GM19025 (cell line): ENCODE measurements around the gene AFAP1L1.
"Not testable (repeated sequence)": the region's sequence is repeated elsewhere in the genome, so short reads cannot be mapped to it uniquely, and the experiment has no call there.

ENCODE experiments used
- ATAC-seq: cut with Tn5 transposase; IDR thresholded peaks from one replicate; pipeline ENCODE4 v1.9.1; 2021; ENCODE audit warnings: mild to moderate bottlenecking, low read depth, moderate library complexity; ENCODE audit not compliant: unreplicated experiment

The AFAP1L1 gene

DNA sequence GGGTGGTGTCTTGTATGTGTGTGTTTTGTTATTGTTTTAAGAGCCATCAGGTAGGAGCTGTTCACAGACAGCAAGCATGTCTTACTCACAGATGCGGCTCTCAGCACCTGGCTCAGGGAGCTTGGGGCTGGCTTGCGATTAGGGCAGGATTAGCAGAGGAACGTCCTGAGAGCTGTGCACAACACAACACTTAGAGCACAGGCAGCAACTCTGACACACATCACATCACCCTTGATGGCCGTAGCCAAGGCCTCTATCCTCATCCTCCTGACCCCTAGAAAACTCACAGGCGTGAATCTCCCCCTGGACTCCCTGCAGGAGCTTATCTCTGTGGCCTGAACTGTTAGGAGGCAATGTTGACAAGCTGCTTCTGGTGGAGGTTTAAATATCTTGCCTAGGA, 114.5 kb downstream of the AFAP1L1 start:
- ATAC-seq: no peak

GRCh38 chr5:149387081-149387631, 115.5 kb downstream of the AFAP1L1 start:
- ATAC-seq: no peak

DNA sequence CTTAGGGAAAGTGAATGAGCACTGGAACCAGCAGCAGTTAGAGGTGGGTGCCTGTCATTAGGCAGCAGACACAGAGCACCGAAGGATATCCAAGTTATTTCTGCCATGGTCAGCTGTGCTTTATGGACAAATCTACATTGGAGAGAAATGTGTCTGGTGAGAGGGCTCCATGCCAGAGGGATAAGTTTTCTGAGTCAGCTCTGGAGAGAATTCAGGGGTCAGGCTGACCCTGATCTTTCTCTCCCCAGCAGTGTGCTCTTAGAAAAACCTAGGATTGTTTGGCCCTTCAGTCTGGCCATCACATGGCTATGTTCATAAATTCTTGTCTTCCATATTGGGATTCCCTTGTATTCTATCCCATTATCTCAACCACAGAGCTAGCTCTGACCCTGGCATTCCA, 116.3 kb downstream of the AFAP1L1 start:
- ATAC-seq: no peak

DNA sequence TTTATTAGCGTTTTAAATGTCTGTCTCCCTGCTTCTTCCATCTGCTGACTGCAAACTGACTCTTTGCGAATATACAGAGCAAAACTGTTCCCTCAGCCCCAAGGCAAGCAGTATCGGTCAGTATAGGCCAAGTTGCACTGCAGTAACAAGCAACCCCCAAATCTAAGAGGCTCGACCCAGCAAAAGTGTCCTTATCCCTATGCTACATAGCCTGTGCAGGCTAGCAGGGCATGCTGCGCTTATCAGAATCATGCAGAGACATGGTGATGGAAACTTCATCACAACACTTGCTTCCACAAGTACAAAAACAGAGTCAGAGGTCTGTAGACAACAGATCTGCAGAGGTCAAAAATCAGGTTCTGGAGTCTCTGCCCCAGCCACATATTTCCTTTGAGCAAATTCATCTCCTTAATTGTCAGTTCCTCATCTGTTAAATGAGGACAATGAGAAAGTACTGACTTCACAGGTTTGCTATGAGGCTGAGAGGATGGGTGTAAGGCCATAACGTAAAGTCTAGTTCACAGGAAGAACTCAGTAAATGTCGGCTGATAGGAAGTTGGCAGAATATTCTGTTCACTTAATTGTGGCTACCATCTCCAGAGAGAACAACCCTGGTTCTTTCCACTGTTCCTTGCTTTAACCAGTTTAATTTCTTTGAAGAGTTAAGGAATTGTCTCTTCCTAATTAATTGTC, 117.0 kb downstream of the AFAP1L1 start:
- no peak for ATAC-seq

DNA sequence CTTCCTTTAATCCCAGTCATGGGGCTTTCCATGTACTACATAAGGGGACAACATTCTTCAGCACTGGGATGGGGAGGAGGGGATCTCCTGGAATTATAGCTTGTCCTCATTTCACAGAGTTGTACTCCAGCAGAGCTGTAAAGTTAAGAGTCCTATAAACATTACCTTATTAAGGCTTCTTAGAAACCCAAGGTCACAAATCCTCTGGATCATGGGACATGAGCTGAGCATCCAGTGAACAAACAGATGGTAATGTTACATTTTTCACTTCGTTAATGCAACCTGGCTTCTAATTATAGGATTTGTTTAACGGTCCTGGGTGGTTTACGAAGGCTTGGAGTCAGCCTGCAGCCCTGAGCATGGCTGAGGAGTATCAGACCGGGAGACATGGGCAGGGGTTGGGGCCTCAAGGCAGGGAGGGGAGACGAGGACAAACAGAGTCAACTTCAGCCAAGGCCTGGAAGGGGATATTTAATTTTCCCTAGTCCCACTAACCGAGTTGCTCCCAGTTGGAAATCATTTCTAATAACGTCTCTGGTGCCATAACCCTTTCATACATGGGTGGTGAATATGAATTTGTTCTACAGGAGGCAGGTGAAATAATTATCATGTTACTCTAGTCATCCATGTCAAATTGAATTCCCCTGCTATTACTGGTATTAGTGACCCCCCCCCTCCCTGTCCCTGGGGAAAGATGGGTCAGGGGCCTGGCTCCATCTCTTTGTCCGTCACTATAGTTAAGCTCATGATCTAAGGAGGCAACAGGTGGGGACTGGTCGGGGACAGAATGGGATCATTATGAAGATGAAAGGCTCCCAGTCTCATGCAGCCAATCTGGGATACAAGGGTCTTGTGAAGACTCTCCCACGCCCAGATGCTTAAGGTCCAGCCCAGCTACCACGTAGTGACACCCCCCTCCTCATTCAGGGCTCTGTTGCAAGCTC, 118.2 kb downstream of the AFAP1L1 start:
- ATAC-seq: no peak

DNA sequence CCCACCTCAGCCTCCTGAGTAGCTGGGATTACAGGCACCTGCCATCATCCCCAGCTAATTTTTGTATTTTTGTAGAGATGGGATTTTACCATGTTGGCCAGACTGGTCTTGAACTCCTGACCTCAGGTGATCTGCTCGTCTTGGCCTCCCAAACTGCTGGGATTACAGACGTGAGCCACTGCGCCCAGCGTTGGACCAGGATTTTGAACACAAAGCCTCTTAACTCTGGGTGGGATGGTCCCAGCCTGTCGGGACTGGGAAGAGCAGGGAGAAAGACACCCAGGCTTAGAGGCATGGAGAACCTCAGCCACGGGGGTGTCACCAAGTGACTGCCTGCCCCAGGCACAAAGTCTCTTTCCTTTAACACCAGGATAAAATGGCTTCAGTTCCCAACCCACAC, 119.4 kb downstream of the AFAP1L1 start:
- not testable (repeated sequence) for ATAC-seq
